CD8-positive, alpha-beta memory T cell (primary cell): ENCODE measurements around the gene ATXN1. TPM values are rescaled to one million over a fixed set of nuclear protein-coding genes. Genes with fewer than 3 reads are reported as not detected.

Source experiments
- CTCF ChIA-PET: fragments of 350-600 bp; sonication (Branson Sonifier 250); formaldehyde crosslinking; loops from one replicate; lab custom pipeline; 2021; ENCODE audit warnings: antibody characterized with exemption; lab: Charles Lee
- POLR2A ChIA-PET: fragments of 350-600 bp; sonication (Branson Sonifier 250); formaldehyde crosslinking; loops from one replicate; lab custom pipeline; 2021; ENCODE audit warnings: antibody characterized with exemption; lab: Charles Lee
- DNase-seq, 5 donors: peaks; one replicate each; pipeline versions ENCODE4 v3.0.0 to v3.0.0-alpha.2; 2020 to 2022; ENCODE audit warnings: mixed read lengths in 1 of 5
- H3K27ac ChIP-seq: one replicate; pipeline ENCODE4 v1.7.0; 2013; ENCODE audit warnings: low read depth, mild to moderate bottlenecking, low read length, moderate library complexity
- H3K27me3 ChIP-seq: 2 replicates; pipeline ENCODE4 v1.7.0; 2013; ENCODE audit warnings: low read length, mild to moderate bottlenecking; ENCODE audit not compliant: insufficient read depth, poor library complexity, severe bottlenecking
- H3K36me3 ChIP-seq: 2 replicates; pipeline ENCODE4 v1.7.0; 2013; ENCODE audit warnings: mild to moderate bottlenecking, low read length, moderate library complexity; ENCODE audit not compliant: insufficient read depth
- H3K4me1 ChIP-seq: 2 replicates; pipeline ENCODE4 v1.7.0; 2013; ENCODE audit warnings: mild to moderate bottlenecking, low read length, moderate library complexity; ENCODE audit not compliant: insufficient read depth
- H3K4me3 ChIP-seq: 2 replicates; pipeline ENCODE4 v1.7.0; 2013; ENCODE audit warnings: mild to moderate bottlenecking, low read length
- H3K9me3 ChIP-seq: 2 replicates; pipeline ENCODE4 v1.7.0; 2013; ENCODE audit warnings: mild to moderate bottlenecking, low read length
- H3K27ac Mint-ChIP-seq, 8 donors: one replicate each; pipeline ENCODE4 v1.8.0; 2020 to 2021; ENCODE audit warnings: mixed read lengths in 8 of 8, mild to moderate bottlenecking in 6 of 8, inconsistent platforms in 3 of 8, moderate library complexity in 3 of 8
- H3K27me3 Mint-ChIP-seq, 2 donors: one replicate each; pipeline ENCODE4 v1.8.0; 2020 to 2021; ENCODE audit warnings: mixed read lengths in 2 of 2, mild to moderate bottlenecking in 1 of 2, moderate library complexity in 1 of 2
- H3K36me3 Mint-ChIP-seq, 3 donors: one replicate each; pipeline ENCODE4 v1.8.0; 2020 to 2021; ENCODE audit warnings: mixed read lengths in 3 of 3, inconsistent platforms in 1 of 3, mild to moderate bottlenecking in 1 of 3
- H3K4me1 Mint-ChIP-seq, 3 donors: one replicate each; pipeline ENCODE4 v1.8.0; 2020 to 2021; ENCODE audit warnings: mixed read lengths in 3 of 3, inconsistent platforms in 1 of 3, mild to moderate bottlenecking in 1 of 3
- H3K4me3 Mint-ChIP-seq, 7 donors: one replicate each; pipeline ENCODE4 v1.8.0; 2020 to 2021; ENCODE audit warnings: mixed read lengths in 7 of 7, mild to moderate bottlenecking in 6 of 7, moderate library complexity in 4 of 7, inconsistent platforms in 2 of 7
- H3K9me3 Mint-ChIP-seq, 5 donors: one replicate each; pipeline ENCODE4 v1.8.0; 2020 to 2022; ENCODE audit warnings: mixed read lengths in 5 of 5, mild to moderate bottlenecking in 3 of 5, moderate library complexity in 2 of 5, inconsistent platforms in 1 of 5
- polyA plus RNA-seq: library from polyadenylated mRNA; unstranded; fragments of 300-500 nt; fragmentation: Illumina TruSeq; gene quantifications from one replicate; pipeline ENCODE4 v1.2.3, GENCODE V29; 2021
- total RNA-seq, 2 experiments: library from RNA; stranded (reverse); gene quantifications; one replicate each; pipeline ENCODE4 v1.2.3, GENCODE V29; 2021

Gene ATXN1
- total and polyA plus RNA-seq, 3 experiments from 2014 or later = 20.0 to 114 (median 111) TPM

- Mint-ChIP-seq H3K27ac (no peak overlapping the region), H3K9me3 (no peaks in the 10 kb centered on the region), H3K4me1 (peaks cover 7 to 16% (median 15%) of the 10 kb centered on the region in 3 donors), H3K27me3 (peaks cover 0 to 2% of the 10 kb centered on the region in 2 donors), H3K4me3 (no peak overlapping the region), H3K36me3 (peaks cover 0 to 61% (median 18%) of the 10 kb centered on the region in 3 donors)
- Histone ChIP-seq H3K9me3 (no peaks in the 10 kb centered on the region), H3K27me3 (no peaks in the 10 kb centered on the region), H3K36me3 (no peaks in the 10 kb centered on the region), H3K4me1 (no peaks in the 10 kb centered on the region), H3K4me3 (no peak overlapping the region), H3K27ac (no peak overlapping the region)
- CTCF ChIA-PET = no interaction called here
- POLR2A ChIA-PET = no interaction called here
- DNase-seq = no peak
Observed at GRCh38 chr6:16547587-16547986, 213.7 kb downstream of the ATXN1 start.

- H3K36me3 ChIP-seq = no peaks in the 10 kb centered on the region
- H3K4me1 ChIP-seq = no peaks in the 10 kb centered on the region
- H3K4me3 ChIP-seq = no peak overlapping the region
- H3K27me3 ChIP-seq = no peaks in the 10 kb centered on the region
- H3K9me3 Mint-ChIP-seq = no peaks in the 10 kb centered on the region
- H3K27ac ChIP-seq = no peak overlapping the region
- ChIA-PET CTCF (no interaction called here), POLR2A (no interaction called here)
- H3K36me3 Mint-ChIP-seq = peaks cover 0 to 62% (median 16%) of the 10 kb centered on the region in 3 donors
- no peak for DNase-seq
- peaks cover 6 to 20% (median 17%) of the 10 kb centered on the region in 3 donors for H3K4me1 Mint-ChIP-seq
- H3K9me3 ChIP-seq = no peaks in the 10 kb centered on the region
- H3K27ac Mint-ChIP-seq = no peak overlapping the region
- H3K4me3 Mint-ChIP-seq = no peak overlapping the region
- H3K27me3 Mint-ChIP-seq = peaks cover 0 to 2% of the 10 kb centered on the region in 2 donors
Observed at GRCh38 chr6:16546861-16547260, 214.4 kb downstream of the ATXN1 start.

GRCh38 chr6:16545382-16545781, 215.9 kb downstream of the ATXN1 start:
- H3K4me1 Mint-ChIP-seq = peaks cover 5 to 20% (median 13%) of the 10 kb centered on the region in 3 donors
- H3K27ac Mint-ChIP-seq = peak overlapping the region in 1 of 8 donors; percentile 58
- Histone ChIP-seq H3K27me3 (no peaks in the 10 kb centered on the region), H3K9me3 (no peaks in the 10 kb centered on the region), H3K27ac (no peak overlapping the region), H3K36me3 (no peaks in the 10 kb centered on the region), H3K4me3 (no peak overlapping the region), H3K4me1 (no peaks in the 10 kb centered on the region)
- H3K36me3 Mint-ChIP-seq = peaks cover 0 to 63% (median 10%) of the 10 kb centered on the region in 3 donors
- no peak overlapping the region for H3K4me3 Mint-ChIP-seq
- ChIA-PET CTCF (interaction anchor here (1.0 to 1.2 kb wide), 2 partner anchors 51 to 226 kb away, joined by 3 read pairs; no protein-coding TSS in a partner anchor), POLR2A (no interaction called here)
- no peak for DNase-seq
- H3K27me3 Mint-ChIP-seq = peaks cover 0 to 2% of the 10 kb centered on the region in 2 donors
- H3K9me3 Mint-ChIP-seq = no peaks in the 10 kb centered on the region

GRCh38 chr6:16544521-16544920, 216.7 kb downstream of the ATXN1 start:
- H3K4me1 ChIP-seq = no peaks in the 10 kb centered on the region
- no peaks in the 10 kb centered on the region for H3K9me3 Mint-ChIP-seq
- H3K36me3 ChIP-seq = no peaks in the 10 kb centered on the region
- ChIA-PET POLR2A (no interaction called here), CTCF (no interaction called here)
- H3K27ac ChIP-seq = no peak overlapping the region
- H3K36me3 Mint-ChIP-seq = peaks cover 0 to 66% (median 8%) of the 10 kb centered on the region in 3 donors
- no peaks in the 10 kb centered on the region for H3K9me3 ChIP-seq
- H3K4me1 Mint-ChIP-seq = peaks cover 3 to 26% (median 13%) of the 10 kb centered on the region in 3 donors
- H3K27me3 Mint-ChIP-seq = peaks cover 0 to 2% of the 10 kb centered on the region in 2 donors
- DNase-seq = no peak
- H3K27ac Mint-ChIP-seq = peak overlapping the region in 3 of 8 donors; percentile 31 to 58 (median 33)
- no peaks in the 10 kb centered on the region for H3K27me3 ChIP-seq
- H3K4me3 Mint-ChIP-seq = no peak overlapping the region
- no peak overlapping the region for H3K4me3 ChIP-seq

- Histone ChIP-seq H3K27ac (no peak overlapping the region), H3K4me3 (no peak overlapping the region), H3K36me3 (no peaks in the 10 kb centered on the region), H3K4me1 (no peaks in the 10 kb centered on the region), H3K27me3 (no peaks in the 10 kb centered on the region), H3K9me3 (no peaks in the 10 kb centered on the region)
- Mint-ChIP-seq H3K9me3 (no peaks in the 10 kb centered on the region), H3K36me3 (peaks cover 0 to 65% (median 9%) of the 10 kb centered on the region in 3 donors), H3K27me3 (peaks cover 0 to 2% of the 10 kb centered on the region in 2 donors), H3K4me3 (no peak overlapping the region), H3K27ac (no peak overlapping the region), H3K4me1 (peaks cover 3 to 28% (median 18%) of the 10 kb centered on the region in 3 donors)
- ChIA-PET POLR2A (no interaction called here), CTCF (no interaction called here)
- DNase-seq = no peak
Observed at GRCh38 chr6:16544006-16544405, 217.3 kb downstream of the ATXN1 start.

- POLR2A ChIA-PET = no interaction called here
- Mint-ChIP-seq H3K4me1 (peaks cover 3 to 31% (median 20%) of the 10 kb centered on the region in 3 donors), H3K36me3 (peaks cover 0 to 65% (median 9%) of the 10 kb centered on the region in 3 donors), H3K9me3 (no peaks in the 10 kb centered on the region), H3K27ac (peak overlapping the region in 1 of 8 donors; percentile 57), H3K4me3 (no peak overlapping the region), H3K27me3 (peaks cover 0 to 2% of the 10 kb centered on the region in 2 donors)
- no peak overlapping the region for H3K27ac ChIP-seq
- CTCF ChIA-PET = no interaction called here
- H3K4me1 ChIP-seq = no peaks in the 10 kb centered on the region
- no peak overlapping the region for H3K4me3 ChIP-seq
- H3K9me3 ChIP-seq = no peaks in the 10 kb centered on the region
- H3K36me3 ChIP-seq = no peaks in the 10 kb centered on the region
- H3K27me3 ChIP-seq = no peaks in the 10 kb centered on the region
- no peak for DNase-seq
Observed at GRCh38 chr6:16543521-16543920, 217.7 kb downstream of the ATXN1 start.

GRCh38 chr6:16542070-16542469, 219.2 kb downstream of the ATXN1 start:
- Histone ChIP-seq H3K4me3 (no peak overlapping the region), H3K36me3 (no peaks in the 10 kb centered on the region), H3K27ac (no peak overlapping the region), H3K9me3 (no peaks in the 10 kb centered on the region), H3K4me1 (no peaks in the 10 kb centered on the region), H3K27me3 (no peaks in the 10 kb centered on the region)
- H3K27me3 Mint-ChIP-seq = peaks cover 0 to 2% of the 10 kb centered on the region in 2 donors
- no peak overlapping the region for H3K4me3 Mint-ChIP-seq
- H3K36me3 Mint-ChIP-seq = peaks cover 0 to 55% (median 6%) of the 10 kb centered on the region in 3 donors
- ChIA-PET POLR2A (no interaction called here), CTCF (no interaction called here)
- no peak overlapping the region for H3K27ac Mint-ChIP-seq
- H3K4me1 Mint-ChIP-seq = peaks cover 3 to 26% (median 20%) of the 10 kb centered on the region in 3 donors
- H3K9me3 Mint-ChIP-seq = no peaks in the 10 kb centered on the region
- DNase-seq = no peak

- Histone ChIP-seq H3K27ac (no peak overlapping the region), H3K4me1 (no peaks in the 10 kb centered on the region), H3K4me3 (no peak overlapping the region), H3K9me3 (no peaks in the 10 kb centered on the region), H3K36me3 (no peaks in the 10 kb centered on the region), H3K27me3 (no peaks in the 10 kb centered on the region)
- Mint-ChIP-seq H3K9me3 (no peaks in the 10 kb centered on the region), H3K4me3 (no peak overlapping the region), H3K4me1 (peaks cover 3 to 26% (median 20%) of the 10 kb centered on the region in 3 donors), H3K36me3 (peaks cover 0 to 48% (median 6%) of the 10 kb centered on the region in 3 donors), H3K27ac (peak overlapping the region in 2 of 8 donors; percentile 33 to 54), H3K27me3 (peaks cover 0 to 2% of the 10 kb centered on the region in 2 donors)
- DNase-seq = no peak
- CTCF ChIA-PET = no interaction called here
- POLR2A ChIA-PET = no interaction called here
Observed at GRCh38 chr6:16540804-16541752, 220.2 kb downstream of the ATXN1 start.
